Osteoblast (primary cell): ENCODE data around the gene IRF6. TPM values are rescaled to one million over a fixed set of nuclear protein-coding genes. Genes with fewer than 3 reads are reported as not detected.

Source experiments
- DNase-seq: peaks from one replicate; pipeline ENCODE4 v3.0.0; 2011; ENCODE audit warnings: low spot score, mixed read lengths; ENCODE audit not compliant: insufficient read length; ENCODE audit errors: missing footprints
- H2AFZ ChIP-seq: 2 replicates; pipeline ENCODE4 v1.6.0; 2011; ENCODE audit warnings: mild to moderate bottlenecking, low read length
- H3K27ac ChIP-seq: 2 replicates; pipeline ENCODE4 v1.5.1; 2011; ENCODE audit warnings: mild to moderate bottlenecking, low read depth, low read length, moderate library complexity
- H3K27me3 ChIP-seq: 2 replicates; pipeline ENCODE4 v1.6.0; 2012; ENCODE audit warnings: mild to moderate bottlenecking, control low read depth, inconsistent platforms, low read length, moderate library complexity; ENCODE audit not compliant: insufficient read depth
- H3K36me3 ChIP-seq: 2 replicates; pipeline ENCODE4 v1.5.1; 2011; ENCODE audit warnings: mild to moderate bottlenecking, low read length, control low read depth, moderate library complexity; ENCODE audit not compliant: insufficient read depth
- H3K4me1 ChIP-seq: 2 replicates; pipeline ENCODE4 v1.5.1; 2011; ENCODE audit warnings: mild to moderate bottlenecking, low read length, control low read depth, moderate library complexity; ENCODE audit not compliant: insufficient read depth
- H3K4me2 ChIP-seq: 2 replicates; pipeline ENCODE4 v1.6.0; 2011; ENCODE audit warnings: mild to moderate bottlenecking, low read length; ENCODE audit not compliant: insufficient read depth
- H3K4me3 ChIP-seq: fragments of 200-600 bp; sonication (generic); 3 replicates; pipeline ENCODE4 v1.5.1; 2012; ENCODE audit warnings: mild to moderate bottlenecking, low read length, inconsistent platforms; ENCODE audit not compliant: insufficient read depth
- H3K79me2 ChIP-seq: 2 replicates; pipeline ENCODE4 v1.6.0; 2012; ENCODE audit warnings: mild to moderate bottlenecking, low read length, control low read depth, inconsistent platforms; ENCODE audit not compliant: insufficient read depth
- H3K9me3 ChIP-seq: 2 replicates; pipeline ENCODE4 v1.5.1; 2011; ENCODE audit warnings: low read depth, low read length, control low read depth
- H4K20me1 ChIP-seq: 2 replicates; pipeline ENCODE4 v1.6.0; 2012; ENCODE audit warnings: mild to moderate bottlenecking, low read length, control low read depth; ENCODE audit not compliant: insufficient read depth
- total RNA-seq: library from RNA; depleted of rRNA; stranded (reverse); fragments of >200 nt; gene quantifications from 2 replicates; pipeline ENCODE4 v1.2.3, GENCODE V29; 2012
- TF ChIP-seq, protein P1 (sequence below): IDR thresholded peaks from 2 replicates; pipeline ENCODE4 v1.5.1; 2011; ENCODE audit warnings: mild to moderate bottlenecking, low read depth, low read length, moderate library complexity; ENCODE audit errors: extremely low read depth

The IRF6 gene
- total RNA-seq, 1 donor, result 0.72 TPM

DNA sequence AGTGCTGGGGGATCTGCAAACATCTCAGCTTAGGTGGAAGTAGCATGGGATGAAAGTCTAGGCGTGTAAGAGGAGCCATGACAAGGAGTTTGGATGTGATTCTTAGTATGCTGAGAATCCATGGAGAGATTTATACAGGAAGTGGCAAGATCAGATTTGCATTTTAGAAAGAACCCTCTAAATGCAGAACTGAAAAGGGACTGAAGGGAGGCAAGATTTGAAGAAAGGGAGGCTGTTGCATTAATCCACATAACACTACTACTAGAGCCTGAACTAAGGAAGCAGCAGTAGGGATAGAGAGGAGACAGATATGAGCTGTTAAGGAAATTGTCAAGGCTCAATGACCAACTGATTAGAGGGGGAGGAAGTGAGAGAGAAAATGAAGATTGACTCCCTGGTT is 31.4 kb downstream of the IRF6 start:
- H3K4me1 ChIP-seq, result peaks cover 10% of the 10 kb centered on the region
- H3K9me3 ChIP-seq, result no peaks in the 10 kb centered on the region
- no peak overlapping the region for H3K27ac ChIP-seq
- no peak overlapping the region for H2AFZ ChIP-seq
- no peaks in the 10 kb centered on the region for H3K27me3 ChIP-seq
- H4K20me1 ChIP-seq, result no peaks in the 10 kb centered on the region
- no peak for DNase-seq
- H3K4me2 ChIP-seq, result no peak overlapping the region
- no peaks in the 10 kb centered on the region for H3K79me2 ChIP-seq
- no peaks in the 10 kb centered on the region for H3K36me3 ChIP-seq
- no peak overlapping the region for H3K4me3 ChIP-seq
- TF ChIP-seq, protein P1, sequence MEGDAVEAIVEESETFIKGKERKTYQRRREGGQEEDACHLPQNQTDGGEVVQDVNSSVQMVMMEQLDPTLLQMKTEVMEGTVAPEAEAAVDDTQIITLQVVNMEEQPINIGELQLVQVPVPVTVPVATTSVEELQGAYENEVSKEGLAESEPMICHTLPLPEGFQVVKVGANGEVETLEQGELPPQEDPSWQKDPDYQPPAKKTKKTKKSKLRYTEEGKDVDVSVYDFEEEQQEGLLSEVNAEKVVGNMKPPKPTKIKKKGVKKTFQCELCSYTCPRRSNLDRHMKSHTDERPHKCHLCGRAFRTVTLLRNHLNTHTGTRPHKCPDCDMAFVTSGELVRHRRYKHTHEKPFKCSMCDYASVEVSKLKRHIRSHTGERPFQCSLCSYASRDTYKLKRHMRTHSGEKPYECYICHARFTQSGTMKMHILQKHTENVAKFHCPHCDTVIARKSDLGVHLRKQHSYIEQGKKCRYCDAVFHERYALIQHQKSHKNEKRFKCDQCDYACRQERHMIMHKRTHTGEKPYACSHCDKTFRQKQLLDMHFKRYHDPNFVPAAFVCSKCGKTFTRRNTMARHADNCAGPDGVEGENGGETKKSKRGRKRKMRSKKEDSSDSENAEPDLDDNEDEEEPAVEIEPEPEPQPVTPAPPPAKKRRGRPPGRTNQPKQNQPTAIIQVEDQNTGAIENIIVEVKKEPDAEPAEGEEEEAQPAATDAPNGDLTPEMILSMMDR, result no peak

DNA sequence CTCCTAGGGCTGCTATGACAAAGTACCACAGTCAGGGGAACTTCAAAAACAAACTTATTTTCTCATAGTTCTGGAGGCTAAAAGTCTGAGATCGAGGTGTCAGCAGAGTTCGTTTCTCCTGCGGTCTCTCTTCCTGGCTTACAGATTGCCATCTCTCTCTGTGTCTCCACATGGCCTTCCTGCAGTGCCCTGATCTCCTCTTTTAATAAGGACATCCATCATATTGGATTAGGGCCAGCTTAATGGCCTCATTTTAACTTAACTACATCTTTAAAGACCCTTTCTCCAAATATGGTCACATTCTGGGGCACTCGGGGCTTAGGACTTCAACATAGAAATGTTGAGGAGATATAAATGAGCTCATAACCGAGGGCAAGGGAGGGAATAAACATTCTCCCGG is 33.8 kb downstream of the IRF6 start:
- H4K20me1 ChIP-seq, result no peaks in the 10 kb centered on the region
- H3K4me1 ChIP-seq, result peaks cover 22% of the 10 kb centered on the region
- no peak overlapping the region for H3K27ac ChIP-seq
- no peaks in the 10 kb centered on the region for H3K36me3 ChIP-seq
- H3K79me2 ChIP-seq, result no peaks in the 10 kb centered on the region
- H3K4me2 ChIP-seq, result no peak overlapping the region
- no peak for DNase-seq
- H3K4me3 ChIP-seq, result no peak overlapping the region
- H3K9me3 ChIP-seq, result no peaks in the 10 kb centered on the region
- no peaks in the 10 kb centered on the region for H3K27me3 ChIP-seq
- TF ChIP-seq, protein P1, result no peak
- no peak overlapping the region for H2AFZ ChIP-seq

GRCh38 chr1:209770636-209771415 is 35.1 kb downstream of the IRF6 start:
- Histone ChIP-seq H3K9me3 (no peaks in the 10 kb centered on the region), H3K4me1 (peaks cover 22% of the 10 kb centered on the region), H2AFZ (no peak overlapping the region), H3K4me2 (no peak overlapping the region), H3K79me2 (no peaks in the 10 kb centered on the region), H3K36me3 (no peaks in the 10 kb centered on the region), H3K27ac (no peak overlapping the region), H3K27me3 (no peaks in the 10 kb centered on the region), H3K4me3 (no peak overlapping the region), H4K20me1 (no peaks in the 10 kb centered on the region)
- no peak for DNase-seq
- TF ChIP-seq, protein P1, result no peak

DNA sequence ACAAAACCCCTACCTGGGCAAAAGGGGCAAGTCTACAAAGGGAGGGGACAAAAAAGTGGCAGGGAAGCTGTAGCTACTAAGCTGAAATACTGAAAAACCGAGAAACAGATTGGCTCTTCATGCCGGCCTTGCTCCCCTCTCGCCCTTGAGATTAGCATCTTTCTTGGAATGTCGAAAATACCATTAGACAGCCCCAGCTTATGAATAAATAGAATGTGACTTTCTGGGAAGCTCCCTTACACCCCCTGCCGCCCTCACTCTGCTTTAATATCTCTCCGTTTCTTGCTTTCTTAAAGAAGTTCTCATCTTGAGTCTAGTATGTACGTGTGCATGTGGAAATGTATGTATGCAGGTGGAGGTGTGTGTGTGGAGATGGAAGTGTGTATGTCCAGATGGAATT is 36.0 kb downstream of the IRF6 start:
- DNase-seq, result no peak
- no peaks in the 10 kb centered on the region for H4K20me1 ChIP-seq
- no peaks in the 10 kb centered on the region for H3K79me2 ChIP-seq
- no peaks in the 10 kb centered on the region for H3K27me3 ChIP-seq
- peak overlapping the region; percentile 18 for H3K4me3 ChIP-seq
- H3K4me2 ChIP-seq, result peak overlapping the region; percentile 66
- peak overlapping the region; percentile 93 for H3K27ac ChIP-seq
- TF ChIP-seq, protein P1, result no peak
- no peaks in the 10 kb centered on the region for H3K9me3 ChIP-seq
- H3K36me3 ChIP-seq, result no peaks in the 10 kb centered on the region
- peaks cover 22% of the 10 kb centered on the region for H3K4me1 ChIP-seq
- H2AFZ ChIP-seq, result peak overlapping the region; percentile 88
